ENCODE measurements around the gene JAK3. TPM values are rescaled to one million over a fixed set of nuclear protein-coding genes. Genes with fewer than 3 reads are reported as not detected.

The JAK3 gene
- total RNA-seq, 1 donor from 2014 or later: 239 TPM

GRCh38 chr19:17860993-17861360 is 13.2 kb upstream of the JAK3 start:
- intact Hi-C loops (cut with micrococcal nuclease): no loop called here
- Mint-ChIP-seq H3K27ac (peak overlapping the region; percentile 98), H3K9me3 (no peaks in the 10 kb centered on the region), H3K4me3 (peak overlapping the region; percentile 94), H3K36me3 (ENCODE audit: low read depth) (peaks cover 58% of the 10 kb centered on the region), H3K4me1 (peaks cover 23% of the 10 kb centered on the region), H3K27me3 (no peaks in the 10 kb centered on the region)
- no peak for DNase-seq

GRCh38 chr19:17860331-17860992 is 12.7 kb upstream of the JAK3 start:
- H3K27me3 Mint-ChIP-seq: no peaks in the 10 kb centered on the region
- H3K36me3 Mint-ChIP-seq (ENCODE audit: low read depth): peaks cover 54% of the 10 kb centered on the region
- no peaks in the 10 kb centered on the region for H3K9me3 Mint-ChIP-seq
- H3K4me1 Mint-ChIP-seq: peaks cover 26% of the 10 kb centered on the region
- peak; percentile 61 for DNase-seq
- intact Hi-C loops (cut with micrococcal nuclease): no loop called here
- peak overlapping the region; percentile 98 for H3K27ac Mint-ChIP-seq
- peak overlapping the region; percentile 94 for H3K4me3 Mint-ChIP-seq

- Mint-ChIP-seq H3K4me1 (peaks cover 29% of the 10 kb centered on the region), H3K36me3 (ENCODE audit: low read depth) (peaks cover 49% of the 10 kb centered on the region)
- intact Hi-C loops (cut with micrococcal nuclease): loop anchor here (1.0 to 10.0 kb wide), 8 partner anchors 12 to 445 kb away; partner anchors contain the start of gene JAK3
Measured at GRCh38 chr19:17859533-17860330, 11.9 kb upstream of the JAK3 start, which contains the start of gene RPL18A. Gene RPL18A, plus strand, starts transcription at chr19:17859910. Its CDS starts 47 bp downstream, at chr19:17859957.

GRCh38 chr19:17855280-17856152 is 7.7 kb upstream of the JAK3 start:
- Mint-ChIP-seq H3K27ac (peak overlapping the region; percentile 52), H3K4me3 (no peak overlapping the region), H3K4me1 (peaks cover 24% of the 10 kb centered on the region), H3K27me3 (no peaks in the 10 kb centered on the region), H3K9me3 (no peaks in the 10 kb centered on the region), H3K36me3 (ENCODE audit: low read depth) (peaks cover 12% of the 10 kb centered on the region)
- intact Hi-C loops (cut with micrococcal nuclease): loop anchor here (1.0 to 10.0 kb wide), 5 partner anchors 73 to 441 kb away; no protein-coding TSS in a partner anchor
- peak; percentile 98 for DNase-seq

More at GRCh38 chr19:17859533-17860330, 11.9 kb upstream of the JAK3 start, which contains the start of gene RPL18A:
- H3K9me3 Mint-ChIP-seq: no peaks in the 10 kb centered on the region
- no peaks in the 10 kb centered on the region for H3K27me3 Mint-ChIP-seq
- H3K4me3 Mint-ChIP-seq: peak within 1 kb of the TSS; percentile 94
- peak; percentile 99 for DNase-seq
- H3K27ac Mint-ChIP-seq: peak within 1 kb of the TSS; percentile 98

GRCh38 chr19:17854061-17854460 is 6.3 kb upstream of the JAK3 start:
- peaks cover 2% of the 10 kb centered on the region for H3K36me3 Mint-ChIP-seq (ENCODE audit: low read depth)
- H3K27ac Mint-ChIP-seq: no peak overlapping the region
- H3K27me3 Mint-ChIP-seq: no peaks in the 10 kb centered on the region
- no peak overlapping the region for H3K4me3 Mint-ChIP-seq
- H3K9me3 Mint-ChIP-seq: no peaks in the 10 kb centered on the region
- H3K4me1 Mint-ChIP-seq: peaks cover 30% of the 10 kb centered on the region
- intact Hi-C loops (cut with micrococcal nuclease): loop anchor here (2.0 to 10.0 kb wide), 2 partner anchors 401 to 439 kb away; no protein-coding TSS in a partner anchor
- no peak for DNase-seq

GRCh38 chr19:17848595-17849292 is 962 bp upstream of the JAK3 start:
- Mint-ChIP-seq H3K27ac (peak overlapping the region; percentile 94), H3K36me3 (ENCODE audit: low read depth) (peaks cover 32% of the 10 kb centered on the region), H3K9me3 (no peaks in the 10 kb centered on the region), H3K27me3 (peaks cover 1% of the 10 kb centered on the region), H3K4me1 (peaks cover 56% of the 10 kb centered on the region), H3K4me3 (peak overlapping the region; percentile 94)
- intact Hi-C loops (cut with micrococcal nuclease): loop anchor here (5.0 kb wide), 1 partner anchor 239 kb away; the partner anchor contains the start of gene IL12RB1
- DNase-seq: peak; percentile 71

- Mint-ChIP-seq H3K27ac (peak overlapping the region; percentile 73), H3K4me1 (peaks cover 52% of the 10 kb centered on the region), H3K27me3 (peaks cover 1% of the 10 kb centered on the region), H3K36me3 (ENCODE audit: low read depth) (peaks cover 54% of the 10 kb centered on the region), H3K4me3 (peak overlapping the region; percentile 94), H3K9me3 (no peaks in the 10 kb centered on the region)
- intact Hi-C loops (cut with micrococcal nuclease): loop anchor here (5.0 kb wide), 1 partner anchor 241 kb away; the partner anchor contains the start of gene IL12RB1
- peak; percentile 84 for DNase-seq
Measured at GRCh38 chr19:17846146-17846545, 1.6 kb downstream of the JAK3 start.

GRCh38 chr19:17843908-17844490 is 3.8 kb downstream of the JAK3 start:
- Mint-ChIP-seq H3K27ac (peak overlapping the region; percentile 1), H3K27me3 (peaks cover 1% of the 10 kb centered on the region), H3K9me3 (no peaks in the 10 kb centered on the region), H3K36me3 (ENCODE audit: low read depth) (peaks cover 69% of the 10 kb centered on the region), H3K4me1 (peaks cover 36% of the 10 kb centered on the region), H3K4me3 (peak overlapping the region; percentile 94)
- no peak for DNase-seq
- intact Hi-C loops (cut with micrococcal nuclease): no loop called here

GRCh38 chr19:17843292-17843827 is 4.4 kb downstream of the JAK3 start:
- Mint-ChIP-seq H3K4me1 (peaks cover 30% of the 10 kb centered on the region), H3K9me3 (no peaks in the 10 kb centered on the region), H3K36me3 (ENCODE audit: low read depth) (peaks cover 74% of the 10 kb centered on the region), H3K27me3 (peaks cover 1% of the 10 kb centered on the region), H3K27ac (peak overlapping the region; percentile 1), H3K4me3 (peak overlapping the region; percentile 94)
- intact Hi-C loops (cut with micrococcal nuclease): no loop called here
- DNase-seq: no peak

- intact Hi-C loops (cut with micrococcal nuclease): no loop called here
- Mint-ChIP-seq H3K27me3 (peaks cover under 1% of the 10 kb centered on the region), H3K9me3 (no peaks in the 10 kb centered on the region), H3K4me3 (no peak overlapping the region), H3K4me1 (peaks cover 27% of the 10 kb centered on the region), H3K36me3 (ENCODE audit: low read depth) (peaks cover 80% of the 10 kb centered on the region), H3K27ac (no peak overlapping the region)
- DNase-seq: no peak
Measured at GRCh38 chr19:17842663-17843291, 5.0 kb downstream of the JAK3 start.

GRCh38 chr19:17841810-17842662 is 5.7 kb downstream of the JAK3 start:
- H3K27me3 Mint-ChIP-seq: no peaks in the 10 kb centered on the region
- H3K27ac Mint-ChIP-seq: no peak overlapping the region
- H3K36me3 Mint-ChIP-seq (ENCODE audit: low read depth): peaks cover 83% of the 10 kb centered on the region
- no peak overlapping the region for H3K4me3 Mint-ChIP-seq
- H3K4me1 Mint-ChIP-seq: peaks cover 26% of the 10 kb centered on the region
- peak; percentile 87 for DNase-seq
- no peaks in the 10 kb centered on the region for H3K9me3 Mint-ChIP-seq
- intact Hi-C loops (cut with micrococcal nuclease): no loop called here

Measured in activated CD4-positive, alpha-beta T cell treated with anti-CD3 and anti-CD28 coated beads, Interleukin-2, amount 10 ng/mL, durations not matched to agents 24 days and 14 days (primary cell).